OCI-LY1 (cell line): ENCODE measurements around the gene CRB2.

Source experiments
- CTCF ChIP-seq: fragments of 200-600 bp; sonication (generic), shearing (Covaris generic); IDR thresholded peaks from 2 replicates; pipeline ENCODE4 v1.5.1; 2017; ENCODE audit warnings: mild to moderate bottlenecking, antibody characterized with exemption, low read length, moderate library complexity, mixed read lengths
- EZH2 ChIP-seq: fragments of 200-600 bp; sonication (generic), shearing (Covaris generic); IDR thresholded peaks from 2 replicates; pipeline ENCODE4 v1.8.0; 2017; ENCODE audit warnings: borderline replicate concordance, mixed run types, mild to moderate bottlenecking, antibody characterized with exemption, low read length, moderate library complexity, mixed read lengths

- TF ChIP-seq CTCF (no peak), EZH2 (no peak)
These were observed 12.0 kb downstream of the CRB2 start for GRCh38 chr9:123368023-123368422.
